K562 (cell line): ENCODE measurements around the gene TMEM273. TPM values are rescaled to one million over a fixed set of nuclear protein-coding genes. Genes with fewer than 3 reads are reported as not detected.

ENCODE experiments used
- MBD2 ChIP-seq: sonication (generic); IDR thresholded peaks from 2 replicates; pipeline ENCODE4 v1.6.1; 2016; ENCODE audit warnings: low read depth, borderline replicate concordance
- NR2C2 ChIP-seq, 2 experiments: fragments of 200-800 bp in 1 of 2; sonication (Bioruptor generic) in 1 of 2; sonication (generic) in 1 of 2; formaldehyde crosslinking in 1 of 2; IDR thresholded peaks; 2 replicates each; pipeline versions ENCODE4 v1.6.1 to v1.8.0; 2016 to 2022; ENCODE audit warnings: mild to moderate bottlenecking in 1 of 2, missing compliant biosample characterization in 1 of 2, missing genetic modification characterization in 1 of 2, missing genetic modification reagents in 1 of 2
- POLR2B ChIP-seq: fragments of 450-650 bp; IDR thresholded peaks from 2 replicates; pipeline ENCODE4 v1.6.1; 2018; ENCODE audit warnings: low read depth; ENCODE audit not compliant: partially characterized antibody
- TBL1XR1 ChIP-seq, 2 experiments: IDR thresholded peaks; 2 replicates each; pipeline ENCODE4 v1.6.1; 2012; ENCODE audit warnings: improper control_type of control experiment in 2 of 2, low read length in 2 of 2, mild to moderate bottlenecking in 1 of 2
- ZSCAN32 ChIP-seq: fragments of 450-650 bp; formaldehyde crosslinking; IDR thresholded peaks from 2 replicates; pipeline ENCODE4 v1.4.0; 2020; ENCODE audit warnings: mild to moderate bottlenecking, moderate library complexity
- polyA plus RNA-seq, 8 experiments: library from polyadenylated mRNA; depleted of rRNA in 4 of 8; stranded (reverse) in 5 of 8; unstranded in 3 of 8; fragments of >200 nt; fragmentation: Nextera tagmentation in 2 of 8; fragmentation: Illumina TruSeq in 1 of 8; extraction: Ambion mirVana in 2 of 8; extraction: Trizol in 1 of 8; gene quantifications; 2 replicates each; pipeline versions ENCODE4 v1.2.1 to v1.2.3, GENCODE V29; 2011 to 2014; ENCODE audit warnings: inconsistent platforms in 1 of 8, missing spikeins in 1 of 8
- total RNA-seq, 7 experiments: library from RNA; depleted of rRNA in 6 of 7; stranded (reverse); fragments of >200 nt in 6 of 7; fragmentation: Illumina TruSeq in 2 of 7; extraction: Trizol in 2 of 7; gene quantifications; 2 replicates each; pipeline versions ENCODE4 v1.2.1 to v1.2.3, GENCODE V29; 2011 to 2021; ENCODE audit warnings: low replicate concordance in 1 of 7
- TF ChIP-seq, protein P1 (sequence below), 2 experiments: fragments of 250-450 bp in 1 of 2; fragments of 450-650 bp in 1 of 2; sonication (Bioruptor Pico) in 1 of 2; IDR thresholded peaks; 2 replicates each; pipeline versions ENCODE4 v1.6.1 to v1.8.0; 2016 to 2021; ENCODE audit warnings: mild to moderate bottlenecking in 2 of 2, moderate library complexity in 2 of 2, missing compliant biosample characterization in 1 of 2, missing genetic modification characterization in 1 of 2
- TF ChIP-seq, protein P2 (sequence below): fragments of 450-650 bp; conservative IDR thresholded peaks from 2 replicates; pipeline ENCODE4 v1.6.1; 2016; ENCODE audit warnings: missing genetic modification characterization, low read depth, mild to moderate bottlenecking, control low read depth, missing compliant biosample characterization
- TF ChIP-seq, protein P3 (sequence below), 2 experiments: fragments of 450-650 bp in 1 of 2; sonication (generic) in 1 of 2; formaldehyde crosslinking in 1 of 2; IDR thresholded peaks in 1 of 2; conservative IDR thresholded peaks in 1 of 2; 2 replicates each; pipeline versions ENCODE4 v1.6.1 to v1.8.1; 2016 to 2023; ENCODE audit warnings: mild to moderate bottlenecking in 2 of 2, moderate library complexity in 2 of 2, inconsistent platforms in 1 of 2, missing genetic modification reagents in 1 of 2
- TF ChIP-seq, protein P4 (sequence below): fragments of 450-650 bp; conservative IDR thresholded peaks from 2 replicates; pipeline ENCODE4 v1.6.1; 2016; ENCODE audit warnings: missing genetic modification characterization, low read depth, mild to moderate bottlenecking, missing compliant biosample characterization, moderate library complexity

TMEM273 gene
- total and polyA plus RNA-seq, 9 of the 15 experiments (the other 6 are each of a cell fraction or from before 2014, with no cell fraction given): 39.2 to 131 (median 95.6) TPM

DNA sequence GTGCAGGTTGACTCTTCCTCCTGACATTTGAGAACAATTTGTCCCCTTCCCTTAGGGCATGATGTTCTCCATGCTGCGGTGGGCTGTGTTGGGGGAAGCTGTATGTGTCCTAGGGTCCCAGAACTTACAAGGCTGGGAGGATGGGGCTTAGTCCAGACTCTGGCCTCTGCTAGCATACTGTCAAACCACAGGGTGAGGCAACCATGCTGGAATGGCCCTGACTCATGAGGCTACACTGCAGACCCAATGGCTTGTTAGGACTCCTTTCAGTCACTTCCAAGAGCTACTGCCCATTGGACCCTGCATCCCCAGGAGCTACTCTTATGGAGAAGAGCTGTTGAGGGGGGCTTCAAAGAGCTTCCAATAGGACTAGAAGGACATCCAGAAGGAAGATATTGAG, 34.2 kb downstream of the TMEM273 start (continued):
- TF ChIP-seq NR2C2 (CRISPR knock-in tag; IDR thresholded peaks at IDR 0.05) (no peak), NR2C2 (tag; IDR thresholded peaks at IDR 0.05) (0 out of 2 replicates have a peak, but pooled peaks have one; percentile 35), TBL1XR1 (IDR thresholded peaks at IDR 0.05; ENCODE audit: low read length in 2 of 2) (0 out of 4 replicates have a peak, but pooled peaks of 1 of the 2 experiments have one; percentile 8), POLR2B (peak; percentile 22), MBD2 (0 out of 2 replicates have a peak, but pooled peaks have one; percentile 2), ZSCAN32 (CRISPR knock-in tag) (0 out of 2 replicates have a peak, but pooled peaks have one; percentile 27)
- TF ChIP-seq, protein P1, sequence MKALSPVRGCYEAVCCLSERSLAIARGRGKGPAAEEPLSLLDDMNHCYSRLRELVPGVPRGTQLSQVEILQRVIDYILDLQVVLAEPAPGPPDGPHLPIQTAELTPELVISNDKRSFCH (CRISPR knock-in tag; IDR thresholded peaks at IDR 0.05): no peak
- TF ChIP-seq, protein P1 (tag; IDR thresholded peaks at IDR 0.05): no peak
- TF ChIP-seq, protein P2, sequence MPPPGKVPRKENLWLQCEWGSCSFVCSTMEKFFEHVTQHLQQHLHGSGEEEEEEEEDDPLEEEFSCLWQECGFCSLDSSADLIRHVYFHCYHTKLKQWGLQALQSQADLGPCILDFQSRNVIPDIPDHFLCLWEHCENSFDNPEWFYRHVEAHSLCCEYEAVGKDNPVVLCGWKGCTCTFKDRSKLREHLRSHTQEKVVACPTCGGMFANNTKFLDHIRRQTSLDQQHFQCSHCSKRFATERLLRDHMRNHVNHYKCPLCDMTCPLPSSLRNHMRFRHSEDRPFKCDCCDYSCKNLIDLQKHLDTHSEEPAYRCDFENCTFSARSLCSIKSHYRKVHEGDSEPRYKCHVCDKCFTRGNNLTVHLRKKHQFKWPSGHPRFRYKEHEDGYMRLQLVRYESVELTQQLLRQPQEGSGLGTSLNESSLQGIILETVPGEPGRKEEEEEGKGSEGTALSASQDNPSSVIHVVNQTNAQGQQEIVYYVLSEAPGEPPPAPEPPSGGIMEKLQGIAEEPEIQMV: no peak
- TF ChIP-seq, protein P3, sequence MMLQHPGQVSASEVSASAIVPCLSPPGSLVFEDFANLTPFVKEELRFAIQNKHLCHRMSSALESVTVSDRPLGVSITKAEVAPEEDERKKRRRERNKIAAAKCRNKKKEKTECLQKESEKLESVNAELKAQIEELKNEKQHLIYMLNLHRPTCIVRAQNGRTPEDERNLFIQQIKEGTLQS (IDR thresholded peaks at IDR 0.05): peak; percentile 77
- TF ChIP-seq, protein P3 (CRISPR knock-in tag; conservative IDR thresholded peaks at IDR 0.05): no peak
- TF ChIP-seq, protein P4, sequence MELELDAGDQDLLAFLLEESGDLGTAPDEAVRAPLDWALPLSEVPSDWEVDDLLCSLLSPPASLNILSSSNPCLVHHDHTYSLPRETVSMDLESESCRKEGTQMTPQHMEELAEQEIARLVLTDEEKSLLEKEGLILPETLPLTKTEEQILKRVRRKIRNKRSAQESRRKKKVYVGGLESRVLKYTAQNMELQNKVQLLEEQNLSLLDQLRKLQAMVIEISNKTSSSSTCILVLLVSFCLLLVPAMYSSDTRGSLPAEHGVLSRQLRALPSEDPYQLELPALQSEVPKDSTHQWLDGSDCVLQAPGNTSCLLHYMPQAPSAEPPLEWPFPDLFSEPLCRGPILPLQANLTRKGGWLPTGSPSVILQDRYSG (tag): no peak
